ENCODE results near the gene ATG2A. TPM values are rescaled to one million over a fixed set of nuclear protein-coding genes. Genes with fewer than 3 reads are reported as not detected.
A peak's percentile ranks its signal among the peaks of the same experiment; 100 is the strongest.

ATG2A gene
- total RNA-seq, 1 donor from 2014 or later: 35.0 TPM

GRCh38 chr11:64918017-64918416 lies 1.0 kb upstream of the ATG2A start:
- TF ChIP-seq, protein P1, sequence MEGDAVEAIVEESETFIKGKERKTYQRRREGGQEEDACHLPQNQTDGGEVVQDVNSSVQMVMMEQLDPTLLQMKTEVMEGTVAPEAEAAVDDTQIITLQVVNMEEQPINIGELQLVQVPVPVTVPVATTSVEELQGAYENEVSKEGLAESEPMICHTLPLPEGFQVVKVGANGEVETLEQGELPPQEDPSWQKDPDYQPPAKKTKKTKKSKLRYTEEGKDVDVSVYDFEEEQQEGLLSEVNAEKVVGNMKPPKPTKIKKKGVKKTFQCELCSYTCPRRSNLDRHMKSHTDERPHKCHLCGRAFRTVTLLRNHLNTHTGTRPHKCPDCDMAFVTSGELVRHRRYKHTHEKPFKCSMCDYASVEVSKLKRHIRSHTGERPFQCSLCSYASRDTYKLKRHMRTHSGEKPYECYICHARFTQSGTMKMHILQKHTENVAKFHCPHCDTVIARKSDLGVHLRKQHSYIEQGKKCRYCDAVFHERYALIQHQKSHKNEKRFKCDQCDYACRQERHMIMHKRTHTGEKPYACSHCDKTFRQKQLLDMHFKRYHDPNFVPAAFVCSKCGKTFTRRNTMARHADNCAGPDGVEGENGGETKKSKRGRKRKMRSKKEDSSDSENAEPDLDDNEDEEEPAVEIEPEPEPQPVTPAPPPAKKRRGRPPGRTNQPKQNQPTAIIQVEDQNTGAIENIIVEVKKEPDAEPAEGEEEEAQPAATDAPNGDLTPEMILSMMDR (IDR thresholded peaks at IDR 0.05; ENCODE audit: unreplicated experiment): peak; percentile 35
- peak overlapping the region; percentile 98 for H3K27ac Mint-ChIP-seq
- no peaks in the 10 kb centered on the region for H3K27me3 Mint-ChIP-seq
- H3K4me3 Mint-ChIP-seq (ENCODE audit: low read depth): peak overlapping the region; percentile 76
- H3K4me1 Mint-ChIP-seq (ENCODE audit: low read depth): peaks cover 18% of the 10 kb centered on the region
- no peak for DNase-seq (ENCODE audit: low spot score, unreplicated experiment)
- H3K36me3 Mint-ChIP-seq (ENCODE audit: insufficient read depth): no peaks in the 10 kb centered on the region
- no peaks in the 10 kb centered on the region for H3K9me3 Mint-ChIP-seq (ENCODE audit: low read depth)

GRCh38 chr11:64917663-64917995 lies 620 bp upstream of the ATG2A start:
- H3K4me3 Mint-ChIP-seq (ENCODE audit: low read depth): peak overlapping the region; percentile 76

DNA sequence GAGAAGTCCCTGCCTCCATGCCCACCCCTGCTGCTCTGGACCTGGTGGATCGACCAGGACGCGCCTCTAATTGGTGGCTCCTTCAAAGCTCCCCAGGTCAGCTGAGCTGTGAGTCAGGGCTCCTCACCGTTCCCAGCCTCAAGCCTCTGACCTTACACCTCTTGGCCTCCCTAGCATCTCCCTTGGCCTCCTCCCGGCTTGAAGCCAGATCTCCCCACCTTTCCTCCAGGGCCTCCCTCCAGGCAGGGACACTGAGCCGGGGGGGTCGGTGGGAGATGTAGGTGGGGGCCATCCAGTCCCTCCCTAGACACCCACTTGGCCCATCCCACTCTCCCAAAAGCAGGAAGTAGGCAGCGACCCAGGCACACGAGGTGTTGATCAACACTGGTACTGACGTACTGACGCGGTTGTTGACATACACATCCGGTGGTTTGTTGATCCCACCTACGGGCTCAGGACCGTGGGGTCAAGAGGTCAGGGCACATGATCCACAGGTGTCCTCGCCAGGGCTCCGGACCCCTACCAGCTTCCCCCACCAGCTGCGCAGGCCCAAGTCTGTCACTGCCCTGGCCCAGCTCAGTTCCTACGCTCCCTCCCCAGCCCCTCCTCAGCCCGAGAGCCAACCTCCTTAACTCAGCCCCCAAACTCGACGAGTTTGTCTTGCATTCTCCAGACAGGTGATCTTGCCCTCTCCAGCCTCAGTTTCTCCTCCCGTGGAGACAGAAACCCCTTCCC lies 802 bp downstream of the ATG2A start:
- Mint-ChIP-seq H3K4me3 (ENCODE audit: low read depth) (peak overlapping the region; percentile 76), H3K36me3 (ENCODE audit: insufficient read depth) (peaks cover 2% of the 10 kb centered on the region), H3K27ac (peak overlapping the region; percentile 98), H3K27me3 (no peaks in the 10 kb centered on the region), H3K4me1 (ENCODE audit: low read depth) (peaks cover 18% of the 10 kb centered on the region), H3K9me3 (ENCODE audit: low read depth) (no peaks in the 10 kb centered on the region)
- TF ChIP-seq, protein P1 (IDR thresholded peaks at IDR 0.05; ENCODE audit: unreplicated experiment): no peak
- no peak for DNase-seq (ENCODE audit: low spot score, unreplicated experiment)

More at GRCh38 chr11:64917663-64917995, 620 bp upstream of the ATG2A start:
- Mint-ChIP-seq H3K4me1 (ENCODE audit: low read depth) (peaks cover 18% of the 10 kb centered on the region), H3K27ac (peak overlapping the region; percentile 98), H3K9me3 (ENCODE audit: low read depth) (no peaks in the 10 kb centered on the region), H3K36me3 (ENCODE audit: insufficient read depth) (no peaks in the 10 kb centered on the region), H3K27me3 (no peaks in the 10 kb centered on the region)
- TF ChIP-seq, protein P1 (IDR thresholded peaks at IDR 0.05; ENCODE audit: unreplicated experiment): no peak
- DNase-seq (ENCODE audit: low spot score, unreplicated experiment): no peak

GRCh38 chr11:64915376-64915887 lies 1.6 kb downstream of the ATG2A start:
- peaks cover 18% of the 10 kb centered on the region for H3K4me1 Mint-ChIP-seq (ENCODE audit: low read depth)
- H3K27ac Mint-ChIP-seq: peak overlapping the region; percentile 98
- peak overlapping the region; percentile 76 for H3K4me3 Mint-ChIP-seq (ENCODE audit: low read depth)

GRCh38 chr11:64914123-64914522 lies 2.9 kb downstream of the ATG2A start:
- peaks cover 18% of the 10 kb centered on the region for H3K4me1 Mint-ChIP-seq (ENCODE audit: low read depth)
- H3K27ac Mint-ChIP-seq: no peak overlapping the region
- H3K4me3 Mint-ChIP-seq (ENCODE audit: low read depth): no peak overlapping the region
- TF ChIP-seq, protein P1 (IDR thresholded peaks at IDR 0.05; ENCODE audit: unreplicated experiment): no peak
- peaks cover 2% of the 10 kb centered on the region for H3K36me3 Mint-ChIP-seq (ENCODE audit: insufficient read depth)
- H3K27me3 Mint-ChIP-seq: no peaks in the 10 kb centered on the region
- no peak for DNase-seq (ENCODE audit: low spot score, unreplicated experiment)
- no peaks in the 10 kb centered on the region for H3K9me3 Mint-ChIP-seq (ENCODE audit: low read depth)

More at GRCh38 chr11:64915376-64915887, 1.6 kb downstream of the ATG2A start:
- TF ChIP-seq, protein P1 (IDR thresholded peaks at IDR 0.05; ENCODE audit: unreplicated experiment): no peak
- Mint-ChIP-seq H3K9me3 (ENCODE audit: low read depth) (no peaks in the 10 kb centered on the region), H3K27me3 (no peaks in the 10 kb centered on the region), H3K36me3 (ENCODE audit: insufficient read depth) (peaks cover 2% of the 10 kb centered on the region)
- DNase-seq (ENCODE audit: low spot score, unreplicated experiment): no peak

Measured in progenitor cell of endocrine pancreas (in vitro differentiated cells).